NCI-H1930 (cell line): ENCODE results near the gene SLC1A2.

Experiments
- DNase-seq, 2 experiments: peaks; one replicate each; lab custom pipeline; 2025; lab: John Stamatoyannopoulos, UW

SLC1A2 gene

GRCh38 chr11:35419184-35419829 lies at the start of gene SLC1A2:
SLC1A2 (minus strand) TSS chr11:35419558; CDS start chr11:35418966, 592 bp downstream.
- peak in 1 of 2 experiments; percentile 51 for DNase-seq

- DNase-seq: no peak
These were observed 46.7 kb upstream of the SLC1A2 start for GRCh38 chr11:35466058-35466457.

- DNase-seq: no peak
These were observed 45.0 kb upstream of the SLC1A2 start for GRCh38 chr11:35464308-35464707.

- DNase-seq: no peak
These were observed 44.0 kb upstream of the SLC1A2 start for GRCh38 chr11:35463331-35463751.

GRCh38 chr11:35461917-35462538 lies 42.7 kb upstream of the SLC1A2 start:
- no peak for DNase-seq

- DNase-seq: no peak
These were observed 40.1 kb upstream of the SLC1A2 start for GRCh38 chr11:35459489-35459888.

GRCh38 chr11:35458846-35459245 lies 39.5 kb upstream of the SLC1A2 start:
- no peak for DNase-seq

- no peak for DNase-seq
These were observed 35.0 kb upstream of the SLC1A2 start for GRCh38 chr11:35454362-35454761.

GRCh38 chr11:35436581-35437250 lies 17.4 kb upstream of the SLC1A2 start:
- DNase-seq: no peak

- no peak for DNase-seq
These were observed 14.2 kb upstream of the SLC1A2 start for GRCh38 chr11:35433588-35433987.

GRCh38 chr11:35432464-35432863 lies 13.1 kb upstream of the SLC1A2 start:
- DNase-seq: no peak

- no peak for DNase-seq
These were observed 7.7 kb upstream of the SLC1A2 start for GRCh38 chr11:35427071-35427470.

GRCh38 chr11:35426351-35426750 lies 7.0 kb upstream of the SLC1A2 start:
- DNase-seq: no peak

GRCh38 chr11:35425603-35426212 lies 6.3 kb upstream of the SLC1A2 start:
- DNase-seq: no peak

GRCh38 chr11:35424157-35424940 lies 5.0 kb upstream of the SLC1A2 start:
- DNase-seq: no peak

- no peak for DNase-seq
These were observed 1.0 kb upstream of the SLC1A2 start for GRCh38 chr11:35420371-35420770.

GRCh38 chr11:35419830-35420333 lies 524 bp upstream of the SLC1A2 start:
- no peak for DNase-seq

- DNase-seq: peak; percentile 17 to 62
These were observed 825 bp downstream of the SLC1A2 start for GRCh38 chr11:35418282-35419183.

- no peak for DNase-seq
These were observed 3.9 kb downstream of the SLC1A2 start for GRCh38 chr11:35415487-35415886.

GRCh38 chr11:35414776-35415175 lies 4.6 kb downstream of the SLC1A2 start:
- no peak for DNase-seq

- DNase-seq: no peak
These were observed 5.0 kb downstream of the SLC1A2 start for GRCh38 chr11:35414311-35414710.
